SK-N-MC (cell line): Measurements from ENCODE around the gene KLHDC8A.

Experiments used
- DNase-seq: peaks from one replicate; pipeline ENCODE4 v3.0.0-alpha.2; 2011; ENCODE audit warnings: low read depth, low spot score
- H3K27ac ChIP-seq: fragments of 200-600 bp; sonication (generic); 2 replicates; pipeline ENCODE4 v1.5.1; 2016; ENCODE audit warnings: mixed run types
- H3K36me3 ChIP-seq: fragments of 200-600 bp; sonication (generic); 2 replicates; pipeline ENCODE4 v1.6.1; 2017; ENCODE audit warnings: antibody characterized with exemption, low read length, mixed read lengths; ENCODE audit not compliant: insufficient read depth
- H3K4me3 ChIP-seq: fragments of 200-600 bp; sonication (generic); 2 replicates; pipeline ENCODE4 v1.5.1; 2016
- H3K9ac ChIP-seq: fragments of 200-600 bp; sonication (generic); 2 replicates; pipeline ENCODE4 v1.8.0; 2017; ENCODE audit warnings: mixed run types, mixed read lengths; ENCODE audit not compliant: insufficient read length
- H3K9me3 ChIP-seq: fragments of 200-600 bp; sonication (generic); 2 replicates; pipeline ENCODE4 v1.6.1; 2017; ENCODE audit warnings: low read depth, mild to moderate bottlenecking, antibody characterized with exemption, low read length, moderate library complexity, mixed read lengths
- EZH2 ChIP-seq: fragments of 200-600 bp; sonication (generic); IDR thresholded peaks from one replicate; pipeline ENCODE4 v1.6.1; 2017; ENCODE audit warnings: antibody characterized with exemption
- FOXP2 ChIP-seq: optimal IDR thresholded peaks from 2 replicates; pipeline ENCODE3; 2011; ENCODE audit warnings: mild to moderate bottlenecking, moderate library complexity; ENCODE audit not compliant: insufficient read depth; ENCODE audit errors: extremely low read length, control extremely low read depth
- POLR2AphosphoS5 ChIP-seq: IDR thresholded peaks from 2 replicates; pipeline ENCODE4 v1.6.1; 2012; ENCODE audit warnings: mild to moderate bottlenecking, low read depth, low read length, borderline replicate concordance

The KLHDC8A gene

GRCh38 chr1:205326812-205327466 lies 29.8 kb downstream of the KLHDC8A start:
- H3K9me3 ChIP-seq: no peaks in the 10 kb centered on the region
- TF ChIP-seq POLR2AphosphoS5: no peak
- TF ChIP-seq EZH2: no peak
- no peak for TF ChIP-seq FOXP2
- H3K36me3 ChIP-seq: no peaks in the 10 kb centered on the region
- no peak for DNase-seq
- H3K4me3 ChIP-seq: no peak overlapping the region
- no peak overlapping the region for H3K9ac ChIP-seq
- no peak overlapping the region for H3K27ac ChIP-seq

GRCh38 chr1:205325334-205325884 lies 31.3 kb downstream of the KLHDC8A start:
- TF ChIP-seq EZH2 (no peak), POLR2AphosphoS5 (no peak), FOXP2 (no peak)
- no peaks in the 10 kb centered on the region for H3K36me3 ChIP-seq
- H3K4me3 ChIP-seq: no peak overlapping the region
- no peaks in the 10 kb centered on the region for H3K9me3 ChIP-seq
- H3K27ac ChIP-seq: no peak overlapping the region
- H3K9ac ChIP-seq: no peak overlapping the region
- peak; percentile 8 for DNase-seq

GRCh38 chr1:205324781-205325180 lies 31.9 kb downstream of the KLHDC8A start:
- Histone ChIP-seq H3K27ac (no peak overlapping the region), H3K36me3 (no peaks in the 10 kb centered on the region), H3K9ac (no peak overlapping the region), H3K4me3 (no peak overlapping the region), H3K9me3 (no peaks in the 10 kb centered on the region)
- DNase-seq: no peak
- TF ChIP-seq FOXP2: no peak
- no peak for TF ChIP-seq EZH2
- TF ChIP-seq POLR2AphosphoS5: no peak

GRCh38 chr1:205323794-205324193 lies 32.9 kb downstream of the KLHDC8A start:
- Histone ChIP-seq H3K9me3 (no peaks in the 10 kb centered on the region), H3K27ac (no peak overlapping the region), H3K36me3 (no peaks in the 10 kb centered on the region), H3K4me3 (no peak overlapping the region), H3K9ac (no peak overlapping the region)
- DNase-seq: no peak
- TF ChIP-seq POLR2AphosphoS5: no peak
- TF ChIP-seq FOXP2: no peak
- no peak for TF ChIP-seq EZH2

- no peak for TF ChIP-seq POLR2AphosphoS5
- TF ChIP-seq FOXP2: no peak
- TF ChIP-seq EZH2: no peak
- no peak overlapping the region for H3K27ac ChIP-seq
- no peak for DNase-seq
- peak overlapping the region; percentile 76 for H3K4me3 ChIP-seq
- no peaks in the 10 kb centered on the region for H3K36me3 ChIP-seq
- no peaks in the 10 kb centered on the region for H3K9me3 ChIP-seq
- no peak overlapping the region for H3K9ac ChIP-seq
Observed at GRCh38 chr1:205321959-205322283, 34.8 kb downstream of the KLHDC8A start.

- no peaks in the 10 kb centered on the region for H3K36me3 ChIP-seq
- H3K9ac ChIP-seq: peak within 1 kb of the TSS; percentile 38
- H3K4me3 ChIP-seq: peak within 1 kb of the TSS; percentile 76
- H3K9me3 ChIP-seq: no peaks in the 10 kb centered on the region
- TF ChIP-seq EZH2 (peak; percentile 51), FOXP2 (no peak)
- no peak within 1 kb of the TSS for H3K27ac ChIP-seq
- DNase-seq: no peak
Observed at GRCh38 chr1:205321162-205321958, 35.4 kb downstream of the KLHDC8A start, which contains the start of gene NUAK2. TSS of gene NUAK2 (minus strand) at chr1:205321745. CDS start at chr1:205321628, 117 bp downstream.

GRCh38 chr1:205319081-205320018 lies 37.4 kb downstream of the KLHDC8A start:
- Histone ChIP-seq H3K36me3 (no peaks in the 10 kb centered on the region), H3K9ac (no peak overlapping the region), H3K27ac (no peak overlapping the region), H3K4me3 (no peak overlapping the region), H3K9me3 (no peaks in the 10 kb centered on the region)
- TF ChIP-seq POLR2AphosphoS5 (no peak), FOXP2 (no peak), EZH2 (no peak)
- DNase-seq: no peak
